Skeletal muscle tissue (tissue), 4 donors: Measurements from ENCODE around the gene CCDC186. TPM values are rescaled to one million over a fixed set of nuclear protein-coding genes. Genes with fewer than 3 reads are reported as not detected.

ENCODE experiments used
- H3K27ac ChIP-seq: one replicate; pipeline ENCODE4 v1.7.0; 2013; ENCODE audit warnings: mild to moderate bottlenecking, low read depth, low read length, inconsistent platforms
- H3K27me3 ChIP-seq, 3 donors: one replicate each; pipeline ENCODE4 v1.7.0; 2013; ENCODE audit warnings: low read length in 3 of 3; ENCODE audit not compliant: control insufficient read depth in 3 of 3, insufficient read depth in 3 of 3
- H3K36me3 ChIP-seq, 3 donors: one replicate each; pipeline ENCODE4 v1.7.0; 2013; ENCODE audit warnings: low read length in 3 of 3; ENCODE audit not compliant: control insufficient read depth in 3 of 3, insufficient read depth in 3 of 3
- H3K4me1 ChIP-seq, 3 donors: one replicate each; pipeline ENCODE4 v1.7.0; 2013; ENCODE audit warnings: low read length in 3 of 3, mild to moderate bottlenecking in 3 of 3; ENCODE audit not compliant: control insufficient read depth in 3 of 3, insufficient read depth in 3 of 3
- H3K4me3 ChIP-seq, 3 donors: one replicate each; pipeline ENCODE4 v1.7.0; 2013; ENCODE audit warnings: low read length in 3 of 3
- H3K9ac ChIP-seq, 3 donors: one replicate each; pipeline ENCODE4 v1.7.0; 2013; ENCODE audit warnings: low read length in 3 of 3, mild to moderate bottlenecking in 3 of 3, moderate library complexity in 2 of 3, low read depth in 1 of 3
- H3K9me3 ChIP-seq, 3 donors: one replicate each; pipeline ENCODE4 v1.7.0; 2013; ENCODE audit warnings: low read length in 3 of 3; ENCODE audit not compliant: control insufficient read depth in 3 of 3
- total RNA-seq: library from RNA; depleted of rRNA; stranded (reverse); fragments of >200 nt; gene quantifications from one replicate; pipeline ENCODE4 v1.2.3, GENCODE V29; 2014
- donor health status: Osteomylitis.

The CCDC186 gene
- total RNA-seq, 1 donor from 2014 or later = 9.4 TPM

GRCh38 chr10:114100848-114101741, 72.9 kb downstream of the CCDC186 start:
- H3K27me3 ChIP-seq = peaks cover 15 to 19% (median 17%) of the 10 kb centered on the region in 3 donors
- peak overlapping the region in 1 of 3 donors; percentile 35 for H3K9ac ChIP-seq
- H3K9me3 ChIP-seq = no peaks in the 10 kb centered on the region
- peak overlapping the region; percentile 59 to 67 (median 66) for H3K4me3 ChIP-seq
- H3K36me3 ChIP-seq = no peaks in the 10 kb centered on the region
- no peak overlapping the region for H3K27ac ChIP-seq
- peaks cover 8 to 16% (median 8%) of the 10 kb centered on the region in 3 donors for H3K4me1 ChIP-seq

- Histone ChIP-seq H3K27me3 (peaks cover 15 to 20% (median 19%) of the 10 kb centered on the region in 3 donors), H3K27ac (no peak overlapping the region)
Measured at GRCh38 chr10:114096864-114097263, 77.1 kb downstream of the CCDC186 start.

DNA sequence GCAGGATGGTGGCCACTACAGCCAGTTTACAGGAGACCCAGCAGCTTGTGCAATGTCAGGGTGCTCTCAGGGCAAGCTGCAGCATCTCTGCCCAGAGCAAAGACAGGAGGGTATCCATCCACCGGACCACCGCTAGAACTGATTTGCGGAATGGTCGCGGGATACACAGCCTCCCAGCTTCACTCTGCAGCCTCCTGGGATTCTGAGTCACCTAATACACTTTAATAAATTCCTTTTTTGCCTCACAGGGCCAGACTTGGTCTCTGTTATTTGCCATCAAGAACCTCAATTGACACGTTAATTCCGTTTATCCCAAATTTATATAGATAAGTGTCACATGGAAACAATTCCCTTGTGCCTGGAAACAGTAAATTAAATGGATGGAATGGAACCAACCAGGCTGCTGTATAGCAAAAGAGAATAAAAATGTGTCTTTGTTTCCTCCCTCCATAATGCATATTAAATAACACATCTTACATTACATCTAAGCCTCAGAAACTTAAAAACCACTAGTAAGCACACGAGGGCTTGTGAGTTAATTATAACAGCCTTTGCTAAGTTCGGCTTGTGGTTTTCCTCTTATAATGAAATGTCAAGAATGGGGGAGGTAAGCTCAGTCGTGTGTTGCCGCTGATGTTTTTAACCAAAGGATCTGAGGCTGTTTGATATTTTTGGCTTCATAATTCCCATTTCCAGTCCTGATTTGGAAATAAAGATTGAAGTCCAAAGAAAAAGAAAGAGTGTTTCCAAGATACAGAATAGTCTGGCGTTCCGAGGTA, 78.3 kb downstream of the CCDC186 start:
- Histone ChIP-seq H3K36me3 (no peaks in the 10 kb centered on the region), H3K27ac (no peak overlapping the region), H3K4me1 (peaks cover 3% of the 10 kb centered on the region in 3 donors), H3K9ac (no peak overlapping the region), H3K4me3 (no peak overlapping the region), H3K9me3 (no peaks in the 10 kb centered on the region), H3K27me3 (peaks cover 6 to 10% (median 10%) of the 10 kb centered on the region in 3 donors)

More at GRCh38 chr10:114096864-114097263, 77.1 kb downstream of the CCDC186 start:
- H3K9ac ChIP-seq = no peak overlapping the region
- peaks cover 8 to 13% (median 8%) of the 10 kb centered on the region in 3 donors for H3K4me1 ChIP-seq
- no peaks in the 10 kb centered on the region for H3K36me3 ChIP-seq
- H3K9me3 ChIP-seq = no peaks in the 10 kb centered on the region
- no peak overlapping the region for H3K4me3 ChIP-seq

DNA sequence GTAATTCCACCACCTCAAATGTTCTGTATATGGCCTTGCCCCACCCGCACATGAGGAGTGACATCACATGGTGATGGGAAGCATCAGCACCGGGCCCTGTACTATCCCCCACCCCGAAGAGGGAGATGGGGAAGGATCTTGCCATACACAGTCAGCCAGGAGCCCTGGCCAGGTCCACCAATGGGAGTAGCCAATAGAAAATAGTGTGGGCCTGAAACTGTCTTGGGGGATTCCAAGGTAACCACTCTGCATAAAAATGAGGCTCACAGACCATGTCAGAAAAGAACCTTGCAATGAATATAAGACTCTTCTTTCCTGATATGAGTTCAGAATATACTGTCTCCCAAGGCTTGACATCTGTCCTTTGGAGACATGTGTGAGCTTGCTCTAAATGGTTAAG, 79.2 kb downstream of the CCDC186 start:
- Histone ChIP-seq H3K4me1 (no peaks in the 10 kb centered on the region), H3K4me3 (no peak overlapping the region), H3K27ac (no peak overlapping the region), H3K9me3 (no peaks in the 10 kb centered on the region), H3K27me3 (peaks cover 0 to 3% (median 3%) of the 10 kb centered on the region in 3 donors), H3K36me3 (no peaks in the 10 kb centered on the region), H3K9ac (no peak overlapping the region)

GRCh38 chr10:114087655-114088054, 86.3 kb downstream of the CCDC186 start:
- Histone ChIP-seq H3K27me3 (no peaks in the 10 kb centered on the region), H3K4me1 (no peaks in the 10 kb centered on the region), H3K4me3 (no peak overlapping the region), H3K36me3 (no peaks in the 10 kb centered on the region), H3K27ac (no peak overlapping the region), H3K9me3 (no peaks in the 10 kb centered on the region), H3K9ac (no peak overlapping the region)

GRCh38 chr10:114087255-114087654, 86.7 kb downstream of the CCDC186 start:
- no peaks in the 10 kb centered on the region for H3K9me3 ChIP-seq
- H3K36me3 ChIP-seq = no peaks in the 10 kb centered on the region
- no peak overlapping the region for H3K27ac ChIP-seq
- no peaks in the 10 kb centered on the region for H3K4me1 ChIP-seq
- H3K4me3 ChIP-seq = no peak overlapping the region
- H3K9ac ChIP-seq = no peak overlapping the region
- no peaks in the 10 kb centered on the region for H3K27me3 ChIP-seq

DNA sequence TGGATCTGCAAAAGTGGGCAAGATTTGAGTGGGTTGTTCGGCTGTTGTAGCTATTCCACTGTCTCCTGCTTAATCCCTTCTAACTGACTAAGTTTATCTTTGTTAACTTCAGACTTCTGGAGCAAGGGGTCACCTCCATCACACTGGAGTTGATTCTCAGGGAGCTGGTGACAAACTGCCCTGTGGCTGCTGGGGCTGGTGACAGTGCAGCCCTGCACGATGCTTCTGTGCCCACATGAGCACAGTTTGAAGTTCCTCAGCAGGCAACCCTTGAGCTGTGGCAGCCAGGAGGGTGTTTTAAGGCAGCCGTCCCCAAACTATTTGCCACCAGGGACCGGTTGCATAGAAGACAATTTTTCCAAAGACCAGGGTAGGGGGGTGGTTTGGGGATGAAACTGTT, 89.8 kb downstream of the CCDC186 start:
- H3K9ac ChIP-seq = no peak overlapping the region
- no peaks in the 10 kb centered on the region for H3K4me1 ChIP-seq
- no peak overlapping the region for H3K27ac ChIP-seq
- no peaks in the 10 kb centered on the region for H3K9me3 ChIP-seq
- no peaks in the 10 kb centered on the region for H3K36me3 ChIP-seq
- H3K4me3 ChIP-seq = no peak overlapping the region
- no peaks in the 10 kb centered on the region for H3K27me3 ChIP-seq

DNA sequence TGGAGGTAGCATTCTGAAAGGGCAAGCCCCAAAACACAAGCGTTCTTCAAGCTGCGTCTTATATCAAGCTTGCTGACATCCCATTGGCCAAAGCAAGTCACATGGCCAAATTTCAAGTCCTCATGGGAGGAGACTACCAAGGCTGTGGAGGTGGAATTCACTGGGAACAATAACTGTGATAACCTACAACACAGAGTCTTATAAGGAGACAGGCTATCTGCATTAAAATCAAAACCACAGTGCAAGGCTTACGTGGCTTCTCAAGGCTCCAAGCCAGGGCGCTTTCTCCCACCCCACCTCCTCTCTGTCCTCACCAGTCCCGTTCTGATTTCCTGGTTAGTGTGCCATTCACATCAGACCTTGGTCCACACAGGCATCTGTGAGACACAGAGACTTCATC, 91.0 kb downstream of the CCDC186 start:
- H3K4me3 ChIP-seq = no peak overlapping the region
- H3K9me3 ChIP-seq = no peaks in the 10 kb centered on the region
- H3K27me3 ChIP-seq = no peaks in the 10 kb centered on the region
- H3K27ac ChIP-seq = no peak overlapping the region
- no peak overlapping the region for H3K9ac ChIP-seq
- H3K4me1 ChIP-seq = no peaks in the 10 kb centered on the region
- H3K36me3 ChIP-seq = no peaks in the 10 kb centered on the region

- no peaks in the 10 kb centered on the region for H3K36me3 ChIP-seq
- no peaks in the 10 kb centered on the region for H3K9me3 ChIP-seq
- no peak overlapping the region for H3K9ac ChIP-seq
- H3K27ac ChIP-seq = no peak overlapping the region
- no peaks in the 10 kb centered on the region for H3K4me1 ChIP-seq
- H3K27me3 ChIP-seq = no peaks in the 10 kb centered on the region
- no peak overlapping the region for H3K4me3 ChIP-seq
Measured at GRCh38 chr10:114081911-114082583, 92.0 kb downstream of the CCDC186 start.
